ENCODE results near the gene MIEN1. TPM values are rescaled to one million over a fixed set of nuclear protein-coding genes. Genes with fewer than 3 reads are reported as not detected.
"Not testable (repeated sequence)": the region's sequence is repeated elsewhere in the genome, so short reads cannot be mapped to it uniquely, and the experiment has no call there.

Gene MIEN1
- total RNA-seq, 1 donor from 2014 or later = 97.0 TPM

DNA sequence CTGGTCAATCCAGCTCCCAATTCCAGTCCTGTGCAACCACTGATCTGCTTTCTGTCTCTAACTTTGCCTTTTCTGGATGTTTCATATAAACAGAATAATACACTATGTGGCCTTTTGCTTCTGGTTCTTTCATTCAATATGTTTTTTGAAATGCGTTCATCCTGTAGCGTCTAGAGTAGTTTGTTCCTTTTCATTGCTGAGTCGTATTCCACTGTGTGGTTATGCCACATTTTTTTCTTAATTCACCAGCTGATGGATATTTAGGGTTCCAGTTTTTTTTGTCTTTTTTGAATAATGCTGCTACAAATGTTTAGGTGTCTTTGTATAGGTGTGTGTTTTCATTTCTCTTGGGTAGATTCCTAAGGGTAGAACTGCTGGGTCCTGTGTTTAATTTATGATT, 2.3 kb upstream of the MIEN1 start:
- Histone ChIP-seq H3K27me3 (ENCODE audit: control insufficient read depth, insufficient read depth, low read length) (no peaks in the 10 kb centered on the region), H3K36me3 (ENCODE audit: control insufficient read depth, insufficient read depth, low read length) (no peaks in the 10 kb centered on the region), H3K4me3 (ENCODE audit: low read depth, low read length) (no peak overlapping the region)
- no peak for DNase-seq (ENCODE audit: low read depth)
- no peak for TF ChIP-seq CTCF (IDR thresholded peaks at IDR 0.05; ENCODE audit: insufficient read depth, low read length, poor library complexity, severe bottlenecking)

GRCh38 chr17:39729280-39729851, 966 bp downstream of the MIEN1 start:
- Histone ChIP-seq H3K27me3 (ENCODE audit: control insufficient read depth, insufficient read depth, low read length) (no peaks in the 10 kb centered on the region), H3K36me3 (ENCODE audit: control insufficient read depth, insufficient read depth, low read length) (peaks cover 1% of the 10 kb centered on the region), H3K4me3 (ENCODE audit: low read depth, low read length) (peak overlapping the region; percentile 92)
- no peak for DNase-seq (ENCODE audit: low read depth)
- TF ChIP-seq CTCF (IDR thresholded peaks at IDR 0.05; ENCODE audit: insufficient read depth, low read length, poor library complexity, severe bottlenecking) = no peak

- peaks cover 1% of the 10 kb centered on the region for H3K36me3 ChIP-seq (ENCODE audit: control insufficient read depth, insufficient read depth, low read length)
- no peak for DNase-seq (ENCODE audit: low read depth)
- H3K4me3 ChIP-seq (ENCODE audit: low read depth, low read length) = no peak overlapping the region
- no peaks in the 10 kb centered on the region for H3K27me3 ChIP-seq (ENCODE audit: control insufficient read depth, insufficient read depth, low read length)
- TF ChIP-seq CTCF (IDR thresholded peaks at IDR 0.05; ENCODE audit: insufficient read depth, low read length, poor library complexity, severe bottlenecking) = no peak
Observed at GRCh38 chr17:39727556-39727955, 2.8 kb downstream of the MIEN1 start.

GRCh38 chr17:39726617-39727016, 3.7 kb downstream of the MIEN1 start:
- TF ChIP-seq CTCF (IDR thresholded peaks at IDR 0.05; ENCODE audit: insufficient read depth, low read length, poor library complexity, severe bottlenecking) = no peak
- Histone ChIP-seq H3K27me3 (ENCODE audit: control insufficient read depth, insufficient read depth, low read length) (no peaks in the 10 kb centered on the region), H3K36me3 (ENCODE audit: control insufficient read depth, insufficient read depth, low read length) (peaks cover 1% of the 10 kb centered on the region), H3K4me3 (ENCODE audit: low read depth, low read length) (no peak overlapping the region)
- no peak for DNase-seq (ENCODE audit: low read depth)

DNA sequence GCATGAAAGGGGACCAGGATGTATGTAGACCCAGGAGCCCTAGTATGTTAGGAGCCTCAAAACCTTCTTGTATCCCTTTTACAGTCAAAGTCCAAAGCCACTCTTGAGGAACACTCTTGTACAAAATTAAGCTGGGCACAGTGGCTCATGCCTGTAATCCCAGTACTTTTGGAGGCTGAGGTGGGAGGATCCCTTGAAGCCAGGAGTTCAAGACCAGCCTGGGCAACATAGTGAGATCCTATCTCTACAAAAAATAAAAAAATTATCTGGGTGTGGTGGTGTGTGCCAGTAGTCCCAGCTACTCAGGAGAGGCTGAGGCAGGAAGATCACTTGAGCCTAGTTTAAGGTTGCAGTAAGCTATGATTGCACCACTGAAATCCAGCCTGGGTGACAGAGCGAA, 4.4 kb downstream of the MIEN1 start:
- DNase-seq (ENCODE audit: low read depth); H3K4me3 ChIP-seq (ENCODE audit: low read depth, low read length); H3K27me3 ChIP-seq (ENCODE audit: control insufficient read depth, insufficient read depth, low read length); H3K36me3 ChIP-seq (ENCODE audit: control insufficient read depth, insufficient read depth, low read length): not testable (repeated sequence)

DNA sequence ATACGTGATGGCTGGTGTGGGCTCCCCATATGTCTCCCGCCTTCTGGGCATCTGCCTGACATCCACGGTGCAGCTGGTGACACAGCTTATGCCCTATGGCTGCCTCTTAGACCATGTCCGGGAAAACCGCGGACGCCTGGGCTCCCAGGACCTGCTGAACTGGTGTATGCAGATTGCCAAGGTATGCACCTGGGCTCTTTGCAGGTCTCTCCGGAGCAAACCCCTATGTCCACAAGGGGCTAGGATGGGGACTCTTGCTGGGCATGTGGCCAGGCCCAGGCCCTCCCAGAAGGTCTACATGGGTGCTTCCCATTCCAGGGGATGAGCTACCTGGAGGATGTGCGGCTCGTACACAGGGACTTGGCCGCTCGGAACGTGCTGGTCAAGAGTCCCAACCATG, 5.6 kb downstream of the MIEN1 start:
- Histone ChIP-seq H3K4me3 (ENCODE audit: low read depth, low read length) (no peak overlapping the region), H3K27me3 (ENCODE audit: control insufficient read depth, insufficient read depth, low read length) (no peaks in the 10 kb centered on the region), H3K36me3 (ENCODE audit: control insufficient read depth, insufficient read depth, low read length) (peaks cover 1% of the 10 kb centered on the region)
- no peak for TF ChIP-seq CTCF (IDR thresholded peaks at IDR 0.05; ENCODE audit: insufficient read depth, low read length, poor library complexity, severe bottlenecking)
- no peak for DNase-seq (ENCODE audit: low read depth)

Measured in kidney epithelial cell (primary cell).